HepG2 (cell line): Measurements from ENCODE around the gene UMOD. TPM values are rescaled to one million over a fixed set of nuclear protein-coding genes. Genes with fewer than 3 reads are reported as not detected.
A peak's percentile ranks its signal among the peaks of the same experiment; 100 is the strongest.

Experiments
- NFKBIZ ChIP-seq: IDR thresholded peaks from 2 replicates; pipeline ENCODE4 v1.6.1; 2018; ENCODE audit warnings: missing genetic modification reagents, missing compliant biosample characterization
- POLR2G ChIP-seq: fragments of 200-400 bp; formaldehyde crosslinking; IDR thresholded peaks from 2 replicates; pipeline ENCODE4 v1.6.1; 2018; ENCODE audit warnings: mild to moderate bottlenecking, low read depth, low read length, moderate library complexity
- WIZ ChIP-seq: sonication (generic); formaldehyde crosslinking; IDR thresholded peaks from 2 replicates; pipeline ENCODE4 v1.5.1; 2020; ENCODE audit warnings: mild to moderate bottlenecking, missing genetic modification reagents
- ZIK1 ChIP-seq: sonication (generic); formaldehyde crosslinking; IDR thresholded peaks from 2 replicates; pipeline ENCODE4 v1.5.0; 2020; ENCODE audit warnings: mild to moderate bottlenecking, low read depth, missing genetic modification reagents, borderline replicate concordance
- ZNF207 ChIP-seq: fragments of 450-650 bp; IDR thresholded peaks from 2 replicates; pipeline ENCODE4 v1.6.1; 2016; ENCODE audit warnings: antibody characterized with exemption, borderline replicate concordance
- ZNF580 ChIP-seq: IDR thresholded peaks from 2 replicates; pipeline ENCODE4 v1.6.1; 2016; ENCODE audit warnings: low read depth, borderline replicate concordance
- ZNF597 ChIP-seq: sonication (generic); formaldehyde crosslinking; IDR thresholded peaks from 2 replicates; pipeline ENCODE4 v1.5.0; 2020; ENCODE audit warnings: missing genetic modification reagents
- ZZZ3 ChIP-seq: sonication (generic); formaldehyde crosslinking; IDR thresholded peaks from 2 replicates; pipeline ENCODE4 v1.4.0; 2020; ENCODE audit warnings: missing genetic modification reagents, mild to moderate bottlenecking, borderline replicate concordance
- polyA plus RNA-seq, 8 experiments: library from polyadenylated mRNA; depleted of rRNA in 3 of 8; stranded (reverse) in 7 of 8; unstranded in 1 of 8; fragments of >200 nt; fragmentation: Illumina TruSeq in 4 of 8; extraction: Trizol in 4 of 8; gene quantifications; 2 replicates each; pipeline versions ENCODE4 v1.2.1 to v1.2.3, GENCODE V29; 2011 to 2016; ENCODE audit warnings: low read depth in 4 of 8, missing spikeins in 1 of 8, mixed read lengths in 1 of 8; ENCODE audit not compliant: insufficient read depth in 1 of 8
- total RNA-seq, 5 experiments: library from RNA; depleted of rRNA; stranded (reverse); fragments of >200 nt; fragmentation: Illumina TruSeq; extraction: Trizol; gene quantifications; 2 replicates each; pipeline ENCODE4 v1.2.3, GENCODE V29; 2016; ENCODE audit warnings: low read depth in 1 of 5
- TF ChIP-seq, protein P1 (sequence below): IDR thresholded peaks from 2 replicates; pipeline ENCODE4 v1.6.1; 2016
- TF ChIP-seq, protein P2 (sequence below): sonication (generic); formaldehyde crosslinking; IDR thresholded peaks from 2 replicates; pipeline ENCODE4 v1.9.0; 2021; ENCODE audit warnings: mild to moderate bottlenecking, missing genetic modification reagents
- TF ChIP-seq, protein P3 (sequence below): sonication (generic); formaldehyde crosslinking; IDR thresholded peaks from 2 replicates; pipeline ENCODE4 v1.4.0; 2020; ENCODE audit warnings: missing genetic modification reagents, mild to moderate bottlenecking, borderline replicate concordance
- TF ChIP-seq, protein P4 (sequence below): sonication (generic); formaldehyde crosslinking; IDR thresholded peaks from 2 replicates; pipeline ENCODE4 v1.8.0; 2023; ENCODE audit warnings: mild to moderate bottlenecking, missing genetic modification reagents
- TF ChIP-seq, protein P5 (sequence below): sonication (generic); formaldehyde crosslinking; IDR thresholded peaks from 2 replicates; pipeline ENCODE4 v1.4.0; 2020; ENCODE audit warnings: missing genetic modification reagents

Gene UMOD
- total and polyA plus RNA-seq, 2 of the 13 experiments (the other 11 are each of a cell fraction or from before 2014, with no cell fraction given): not detected

GRCh38 chr16:20300312-20301097 lies 52.0 kb downstream of the UMOD start (continued):
- TF ChIP-seq, protein P1, sequence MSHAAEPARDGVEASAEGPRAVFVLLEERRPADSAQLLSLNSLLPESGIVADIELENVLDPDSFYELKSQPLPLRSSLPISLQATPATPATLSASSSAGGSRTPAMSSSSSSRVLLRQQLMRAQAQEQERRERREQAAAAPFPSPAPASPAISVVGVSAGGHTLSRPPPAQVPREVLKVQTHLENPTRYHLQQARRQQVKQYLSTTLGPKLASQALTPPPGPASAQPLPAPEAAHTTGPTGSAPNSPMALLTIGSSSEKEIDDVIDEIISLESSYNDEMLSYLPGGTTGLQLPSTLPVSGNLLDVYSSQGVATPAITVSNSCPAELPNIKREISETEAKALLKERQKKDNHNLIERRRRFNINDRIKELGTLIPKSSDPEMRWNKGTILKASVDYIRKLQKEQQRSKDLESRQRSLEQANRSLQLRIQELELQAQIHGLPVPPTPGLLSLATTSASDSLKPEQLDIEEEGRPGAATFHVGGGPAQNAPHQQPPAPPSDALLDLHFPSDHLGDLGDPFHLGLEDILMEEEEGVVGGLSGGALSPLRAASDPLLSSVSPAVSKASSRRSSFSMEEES (CRISPR knock-in tag): no peak
- TF ChIP-seq ZNF580 (CRISPR knock-in tag) (peak; percentile 77; the same call in 1 of the 2 replicates), POLR2G (no peak), ZZZ3 (CRISPR knock-in tag) (no peak), NFKBIZ (CRISPR knock-in tag) (no peak), ZIK1 (CRISPR knock-in tag) (no peak), WIZ (CRISPR knock-in tag) (0 out of 2 replicates have a peak, but pooled peaks have one; percentile 11), ZNF597 (CRISPR knock-in tag) (no peak), ZNF207 (no peak)
- TF ChIP-seq, protein P2, sequence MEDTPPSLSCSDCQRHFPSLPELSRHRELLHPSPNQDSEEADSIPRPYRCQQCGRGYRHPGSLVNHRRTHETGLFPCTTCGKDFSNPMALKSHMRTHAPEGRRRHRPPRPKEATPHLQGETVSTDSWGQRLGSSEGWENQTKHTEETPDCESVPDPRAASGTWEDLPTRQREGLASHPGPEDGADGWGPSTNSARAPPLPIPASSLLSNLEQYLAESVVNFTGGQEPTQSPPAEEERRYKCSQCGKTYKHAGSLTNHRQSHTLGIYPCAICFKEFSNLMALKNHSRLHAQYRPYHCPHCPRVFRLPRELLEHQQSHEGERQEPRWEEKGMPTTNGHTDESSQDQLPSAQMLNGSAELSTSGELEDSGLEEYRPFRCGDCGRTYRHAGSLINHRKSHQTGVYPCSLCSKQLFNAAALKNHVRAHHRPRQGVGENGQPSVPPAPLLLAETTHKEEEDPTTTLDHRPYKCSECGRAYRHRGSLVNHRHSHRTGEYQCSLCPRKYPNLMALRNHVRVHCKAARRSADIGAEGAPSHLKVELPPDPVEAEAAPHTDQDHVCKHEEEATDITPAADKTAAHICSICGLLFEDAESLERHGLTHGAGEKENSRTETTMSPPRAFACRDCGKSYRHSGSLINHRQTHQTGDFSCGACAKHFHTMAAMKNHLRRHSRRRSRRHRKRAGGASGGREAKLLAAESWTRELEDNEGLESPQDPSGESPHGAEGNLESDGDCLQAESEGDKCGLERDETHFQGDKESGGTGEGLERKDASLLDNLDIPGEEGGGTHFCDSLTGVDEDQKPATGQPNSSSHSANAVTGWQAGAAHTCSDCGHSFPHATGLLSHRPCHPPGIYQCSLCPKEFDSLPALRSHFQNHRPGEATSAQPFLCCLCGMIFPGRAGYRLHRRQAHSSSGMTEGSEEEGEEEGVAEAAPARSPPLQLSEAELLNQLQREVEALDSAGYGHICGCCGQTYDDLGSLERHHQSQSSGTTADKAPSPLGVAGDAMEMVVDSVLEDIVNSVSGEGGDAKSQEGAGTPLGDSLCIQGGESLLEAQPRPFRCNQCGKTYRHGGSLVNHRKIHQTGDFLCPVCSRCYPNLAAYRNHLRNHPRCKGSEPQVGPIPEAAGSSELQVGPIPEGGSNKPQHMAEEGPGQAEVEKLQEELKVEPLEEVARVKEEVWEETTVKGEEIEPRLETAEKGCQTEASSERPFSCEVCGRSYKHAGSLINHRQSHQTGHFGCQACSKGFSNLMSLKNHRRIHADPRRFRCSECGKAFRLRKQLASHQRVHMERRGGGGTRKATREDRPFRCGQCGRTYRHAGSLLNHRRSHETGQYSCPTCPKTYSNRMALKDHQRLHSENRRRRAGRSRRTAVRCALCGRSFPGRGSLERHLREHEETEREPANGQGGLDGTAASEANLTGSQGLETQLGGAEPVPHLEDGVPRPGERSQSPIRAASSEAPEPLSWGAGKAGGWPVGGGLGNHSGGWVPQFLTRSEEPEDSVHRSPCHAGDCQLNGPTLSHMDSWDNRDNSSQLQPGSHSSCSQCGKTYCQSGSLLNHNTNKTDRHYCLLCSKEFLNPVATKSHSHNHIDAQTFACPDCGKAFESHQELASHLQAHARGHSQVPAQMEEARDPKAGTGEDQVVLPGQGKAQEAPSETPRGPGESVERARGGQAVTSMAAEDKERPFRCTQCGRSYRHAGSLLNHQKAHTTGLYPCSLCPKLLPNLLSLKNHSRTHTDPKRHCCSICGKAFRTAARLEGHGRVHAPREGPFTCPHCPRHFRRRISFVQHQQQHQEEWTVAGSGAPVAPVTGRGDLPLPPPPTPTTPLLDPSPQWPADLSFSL (CRISPR knock-in tag): 0 out of 2 replicates have a peak, but pooled peaks have one; percentile 43
- TF ChIP-seq, protein P3, sequence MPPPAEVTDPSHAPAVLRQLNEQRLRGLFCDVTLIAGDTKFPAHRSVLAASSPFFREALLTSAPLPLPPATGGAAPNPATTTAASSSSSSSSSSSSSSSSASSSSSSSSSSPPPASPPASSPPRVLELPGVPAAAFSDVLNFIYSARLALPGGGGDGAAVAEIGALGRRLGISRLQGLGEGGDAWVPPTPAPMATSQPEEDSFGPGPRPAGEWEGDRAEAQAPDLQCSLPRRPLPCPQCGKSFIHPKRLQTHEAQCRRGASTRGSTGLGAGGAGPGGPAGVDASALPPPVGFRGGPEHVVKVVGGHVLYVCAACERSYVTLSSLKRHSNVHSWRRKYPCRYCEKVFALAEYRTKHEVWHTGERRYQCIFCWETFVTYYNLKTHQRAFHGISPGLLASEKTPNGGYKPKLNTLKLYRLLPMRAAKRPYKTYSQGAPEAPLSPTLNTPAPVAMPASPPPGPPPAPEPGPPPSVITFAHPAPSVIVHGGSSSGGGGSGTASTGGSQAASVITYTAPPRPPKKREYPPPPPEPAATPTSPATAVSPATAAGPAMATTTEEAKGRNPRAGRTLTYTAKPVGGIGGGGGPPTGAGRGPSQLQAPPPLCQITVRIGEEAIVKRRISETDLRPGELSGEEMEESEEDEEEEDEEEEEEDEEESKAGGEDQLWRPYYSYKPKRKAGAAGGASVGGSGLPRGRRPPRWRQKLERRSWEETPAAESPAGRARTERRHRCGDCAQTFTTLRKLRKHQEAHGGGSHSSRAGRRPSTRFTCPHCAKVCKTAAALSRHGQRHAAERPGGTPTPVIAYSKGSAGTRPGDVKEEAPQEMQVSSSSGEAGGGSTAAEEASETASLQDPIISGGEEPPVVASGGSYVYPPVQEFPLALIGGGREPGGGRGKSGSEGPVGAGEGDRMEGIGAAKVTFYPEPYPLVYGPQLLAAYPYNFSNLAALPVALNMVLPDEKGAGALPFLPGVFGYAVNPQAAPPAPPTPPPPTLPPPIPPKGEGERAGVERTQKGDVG (CRISPR knock-in tag): no peak
- TF ChIP-seq, protein P4, sequence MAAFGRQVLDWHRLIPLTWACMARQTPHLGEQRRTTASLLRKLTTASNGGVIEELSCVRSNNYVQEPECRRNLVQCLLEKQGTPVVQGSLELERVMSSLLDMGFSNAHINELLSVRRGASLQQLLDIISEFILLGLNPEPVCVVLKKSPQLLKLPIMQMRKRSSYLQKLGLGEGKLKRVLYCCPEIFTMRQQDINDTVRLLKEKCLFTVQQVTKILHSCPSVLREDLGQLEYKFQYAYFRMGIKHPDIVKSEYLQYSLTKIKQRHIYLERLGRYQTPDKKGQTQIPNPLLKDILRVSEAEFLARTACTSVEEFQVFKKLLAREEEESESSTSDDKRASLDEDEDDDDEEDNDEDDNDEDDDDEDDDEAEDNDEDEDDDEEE (CRISPR knock-in tag): peak; percentile 73; the same call in 1 of the 2 replicates
- TF ChIP-seq, protein P5, sequence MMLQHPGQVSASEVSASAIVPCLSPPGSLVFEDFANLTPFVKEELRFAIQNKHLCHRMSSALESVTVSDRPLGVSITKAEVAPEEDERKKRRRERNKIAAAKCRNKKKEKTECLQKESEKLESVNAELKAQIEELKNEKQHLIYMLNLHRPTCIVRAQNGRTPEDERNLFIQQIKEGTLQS: no peak
